HEK293 (cell line): ENCODE measurements around the gene SEC22A.

Experiments used
- CTCF ChIA-PET: fragments of 350-600 bp; formaldehyde crosslinking; extraction: SDS; loops from one replicate; lab custom pipeline; 2021; ENCODE audit warnings: antibody characterized with exemption; lab: Yijun Ruan, JAX
- POLR2A ChIA-PET: fragments of 300-600 bp; formaldehyde crosslinking; extraction: SDS; loops from one replicate; lab custom pipeline; 2020; ENCODE audit warnings: antibody characterized with exemption, inconsistent platforms; lab: Yijun Ruan, JAX
- H3K27ac ChIP-seq: fragments of 200-500 bp; sonication (Bioruptor generic); 2 replicates; pipeline ENCODE4 v1.5.1; 2014; ENCODE audit warnings: low read depth, low read length, control low read depth, inconsistent platforms; ENCODE audit errors: extremely low read depth
- H3K36me3 ChIP-seq, 2 experiments: fragments of 200-500 bp in 1 of 2; sonication (Bioruptor generic) in 1 of 2; 1 replicate in 1 of 2; 2 replicates in 1 of 2; pipeline ENCODE4 v1.5.1; 2014 to 2017; ENCODE audit warnings: inconsistent platforms in 2 of 2, low read length in 2 of 2; ENCODE audit not compliant: control insufficient read depth in 2 of 2, insufficient read depth in 1 of 2
- H3K4me1 ChIP-seq: fragments of 200-500 bp; sonication (Bioruptor generic); 2 replicates; pipeline ENCODE4 v1.5.1; 2014; ENCODE audit warnings: mild to moderate bottlenecking, low read length, inconsistent platforms; ENCODE audit not compliant: control insufficient read depth, insufficient read depth
- H3K4me3 ChIP-seq: 2 replicates; pipeline ENCODE4 v1.5.1; 2011; ENCODE audit warnings: low read depth, mild to moderate bottlenecking, control low read depth, low read length, moderate library complexity
- H3K9me3 ChIP-seq: fragments of 200-500 bp; sonication (Bioruptor generic); 2 replicates; pipeline ENCODE4 v1.5.1; 2014; ENCODE audit warnings: low read depth, low read length, inconsistent platforms; ENCODE audit not compliant: control insufficient read depth, insufficient read depth
- HIC1 ChIP-seq: fragments of 450-650 bp; formaldehyde crosslinking; IDR thresholded peaks from 2 replicates; pipeline ENCODE4 v1.5.1; 2016; ENCODE audit warnings: missing biosample characterization, missing genetic modification characterization
- HOXA7 ChIP-seq: sonication (generic); formaldehyde crosslinking; IDR thresholded peaks from 2 replicates; pipeline ENCODE4 v1.8.1; 2022; ENCODE audit warnings: missing genetic modification reagents, borderline replicate concordance
- HOXC10 ChIP-seq: sonication (generic); formaldehyde crosslinking; IDR thresholded peaks from 2 replicates; pipeline ENCODE4 v1.8.1; 2023; ENCODE audit warnings: mild to moderate bottlenecking, missing genetic modification reagents
- HOXD13 ChIP-seq: sonication (generic); formaldehyde crosslinking; IDR thresholded peaks from 2 replicates; pipeline ENCODE4 v1.8.0; 2022; ENCODE audit warnings: missing genetic modification reagents, borderline replicate concordance
- IKZF3 ChIP-seq: fragments of 450-650 bp; IDR thresholded peaks from 2 replicates; pipeline ENCODE4 v1.5.0; 2018; ENCODE audit warnings: missing biosample characterization, mild to moderate bottlenecking, missing genetic modification characterization, moderate library complexity
- KLF10 ChIP-seq: fragments of 450-650 bp; IDR thresholded peaks from 2 replicates; pipeline ENCODE4 v1.5.1; 2018; ENCODE audit warnings: missing biosample characterization, mild to moderate bottlenecking, missing genetic modification characterization
- KLF16 ChIP-seq: fragments of 450-650 bp; formaldehyde crosslinking; IDR thresholded peaks from 2 replicates; pipeline ENCODE4 v1.5.1; 2017; ENCODE audit warnings: missing biosample characterization, missing genetic modification characterization
- MZF1 ChIP-seq: fragments of 450-650 bp; formaldehyde crosslinking; IDR thresholded peaks from 2 replicates; pipeline ENCODE4 v1.5.1; 2017; ENCODE audit warnings: missing biosample characterization, missing genetic modification characterization, borderline replicate concordance
- PRDM10 ChIP-seq: fragments of 450-650 bp; formaldehyde crosslinking; IDR thresholded peaks from 2 replicates; pipeline ENCODE4 v1.5.1; 2016; ENCODE audit warnings: missing biosample characterization, missing genetic modification characterization
- PRDM6 ChIP-seq: fragments of 450-650 bp; formaldehyde crosslinking; IDR thresholded peaks from 2 replicates; pipeline ENCODE4 v1.5.1; 2017; ENCODE audit warnings: missing biosample characterization, missing genetic modification characterization
- REST ChIP-seq: fragments of 450-650 bp; formaldehyde crosslinking; IDR thresholded peaks from 2 replicates; pipeline ENCODE4 v1.5.1; 2016; ENCODE audit warnings: missing biosample characterization, missing genetic modification characterization
- ZBTB7A ChIP-seq: fragments of 450-650 bp; formaldehyde crosslinking; IDR thresholded peaks from 2 replicates; pipeline ENCODE4 v1.5.1; 2016; ENCODE audit warnings: low read depth, missing biosample characterization, missing genetic modification characterization
- ZIC2 ChIP-seq: fragments of 450-650 bp; formaldehyde crosslinking; IDR thresholded peaks from 2 replicates; pipeline ENCODE4 v1.5.1; 2016; ENCODE audit warnings: missing biosample characterization, missing genetic modification characterization
- ZNF2 ChIP-seq: fragments of 450-650 bp; formaldehyde crosslinking; IDR thresholded peaks from 2 replicates; pipeline ENCODE4 v1.5.1; 2016; ENCODE audit warnings: missing biosample characterization, missing genetic modification characterization
- ZNF248 ChIP-seq: fragments of 450-650 bp; formaldehyde crosslinking; IDR thresholded peaks from 2 replicates; pipeline ENCODE4 v1.5.1; 2017; ENCODE audit warnings: missing biosample characterization, missing genetic modification characterization
- ZNF426 ChIP-seq: fragments of 450-650 bp; formaldehyde crosslinking; IDR thresholded peaks from 2 replicates; pipeline ENCODE4 v1.5.1; 2017; ENCODE audit warnings: missing biosample characterization, missing genetic modification characterization, mild to moderate bottlenecking, inconsistent platforms, moderate library complexity
- ZNF473 ChIP-seq: fragments of 450-650 bp; formaldehyde crosslinking; IDR thresholded peaks from 2 replicates; pipeline ENCODE4 v1.5.1; 2017; ENCODE audit warnings: missing biosample characterization, missing genetic modification characterization
- ZNF560 ChIP-seq: fragments of 450-650 bp; formaldehyde crosslinking; IDR thresholded peaks from 2 replicates; pipeline ENCODE4 v1.5.1; 2017; ENCODE audit warnings: missing biosample characterization, missing genetic modification characterization, borderline replicate concordance
- ZNF600 ChIP-seq: fragments of 450-650 bp; formaldehyde crosslinking; IDR thresholded peaks from 2 replicates; pipeline ENCODE4 v1.5.1; 2016; ENCODE audit warnings: missing biosample characterization, missing genetic modification characterization
- ZNF629 ChIP-seq: fragments of 450-650 bp; formaldehyde crosslinking; IDR thresholded peaks from 2 replicates; pipeline ENCODE4 v1.5.1; 2017; ENCODE audit warnings: missing biosample characterization, missing genetic modification characterization
- ZNF664 ChIP-seq: fragments of 450-650 bp; formaldehyde crosslinking; IDR thresholded peaks from 2 replicates; pipeline ENCODE4 v1.5.1; 2016; ENCODE audit warnings: missing biosample characterization, missing genetic modification characterization
- ZNF777 ChIP-seq: fragments of 450-650 bp; formaldehyde crosslinking; IDR thresholded peaks from 2 replicates; pipeline ENCODE4 v1.5.1; 2017; ENCODE audit warnings: missing biosample characterization, missing genetic modification characterization, borderline replicate concordance
- ZNF837 ChIP-seq: fragments of 450-650 bp; formaldehyde crosslinking; IDR thresholded peaks from 2 replicates; pipeline ENCODE4 v1.5.1; 2016; ENCODE audit warnings: missing biosample characterization, missing genetic modification characterization

The SEC22A gene

GRCh38 chr3:123285479-123285878 lies 83.7 kb downstream of the SEC22A start:
- Histone ChIP-seq H3K9me3 (no peaks in the 10 kb centered on the region), H3K4me3 (no peak overlapping the region), H3K36me3 (no peaks in the 10 kb centered on the region), H3K4me1 (no peaks in the 10 kb centered on the region), H3K27ac (no peak overlapping the region)
- ChIA-PET POLR2A (no interaction called here), CTCF (interaction anchor here (0.7 to 2.1 kb wide), 4 partner anchors 8 to 403 kb away, joined by 3 to 7 read pairs (median 4); no protein-coding TSS in a partner anchor)
- TF ChIP-seq ZNF600 (tag by site-specific recombination) (no peak), REST (tag by site-specific recombination) (no peak), PRDM6 (tag by site-specific recombination) (no peak), HOXC10 (no peak), PRDM10 (tag by site-specific recombination) (no peak), ZNF777 (tag by site-specific recombination) (no peak), ZBTB7A (tag by site-specific recombination) (no peak), ZNF664 (tag by site-specific recombination) (no peak), KLF16 (tag by site-specific recombination) (no peak), ZNF560 (no peak)

GRCh38 chr3:123285931-123286307 lies 84.2 kb downstream of the SEC22A start:
- H3K27ac ChIP-seq: no peak overlapping the region
- H3K36me3 ChIP-seq: no peaks in the 10 kb centered on the region
- CTCF ChIA-PET: interaction anchor here (0.5 to 2.1 kb wide), 8 partner anchors 9 to 403 kb away, joined by 3 to 8 read pairs (median 4); no protein-coding TSS in a partner anchor
- no peak overlapping the region for H3K4me3 ChIP-seq
- no peaks in the 10 kb centered on the region for H3K9me3 ChIP-seq
- POLR2A ChIA-PET: no interaction called here
- H3K4me1 ChIP-seq: no peaks in the 10 kb centered on the region
- TF ChIP-seq HIC1 (tag by site-specific recombination): no peak
- TF ChIP-seq ZNF837 (tag by site-specific recombination): no peak
- TF ChIP-seq ZNF248: no peak
- no peak for TF ChIP-seq IKZF3 (tag by site-specific recombination)
- no peak for TF ChIP-seq KLF10 (tag by site-specific recombination)
- no peak for TF ChIP-seq HOXA7
- no peak for TF ChIP-seq ZNF2 (tag by site-specific recombination)
- no peak for TF ChIP-seq ZNF629 (tag by site-specific recombination)
- TF ChIP-seq HOXD13 (CRISPR knock-in tag): no peak
- no peak for TF ChIP-seq ZNF473 (tag by site-specific recombination)
- no peak for TF ChIP-seq ZIC2
- TF ChIP-seq MZF1 (tag by site-specific recombination): no peak
- no peak for TF ChIP-seq ZNF426 (tag by site-specific recombination)
